CD4-positive, alpha-beta T cell treated with Interleukin-4 for 1 hour (primary cell): Measurements from ENCODE around the gene CUBN.

Experiments used
- DNase-seq, 2 donors: peaks; one replicate each; pipeline ENCODE4 v3.0.0-alpha.2; 2020 to 2022

The CUBN gene

DNA sequence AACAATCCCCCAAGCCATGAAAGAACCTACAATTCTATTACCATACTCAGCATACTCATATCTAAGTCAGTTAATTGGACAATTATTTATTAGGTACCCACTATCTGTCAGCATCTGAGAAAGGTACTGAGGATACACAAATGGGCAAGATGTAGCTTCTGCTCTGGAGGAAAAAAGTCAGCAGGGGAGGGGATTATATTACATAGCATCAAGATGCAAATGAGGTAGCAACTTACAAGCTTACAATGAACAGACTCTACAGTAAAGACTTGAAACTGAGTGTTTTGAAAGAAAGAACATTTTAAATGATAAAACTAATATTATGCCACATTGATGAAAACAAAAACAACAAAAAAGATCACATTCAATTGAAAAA is 10.8 kb upstream of the CUBN start:
- no peak for DNase-seq

DNA sequence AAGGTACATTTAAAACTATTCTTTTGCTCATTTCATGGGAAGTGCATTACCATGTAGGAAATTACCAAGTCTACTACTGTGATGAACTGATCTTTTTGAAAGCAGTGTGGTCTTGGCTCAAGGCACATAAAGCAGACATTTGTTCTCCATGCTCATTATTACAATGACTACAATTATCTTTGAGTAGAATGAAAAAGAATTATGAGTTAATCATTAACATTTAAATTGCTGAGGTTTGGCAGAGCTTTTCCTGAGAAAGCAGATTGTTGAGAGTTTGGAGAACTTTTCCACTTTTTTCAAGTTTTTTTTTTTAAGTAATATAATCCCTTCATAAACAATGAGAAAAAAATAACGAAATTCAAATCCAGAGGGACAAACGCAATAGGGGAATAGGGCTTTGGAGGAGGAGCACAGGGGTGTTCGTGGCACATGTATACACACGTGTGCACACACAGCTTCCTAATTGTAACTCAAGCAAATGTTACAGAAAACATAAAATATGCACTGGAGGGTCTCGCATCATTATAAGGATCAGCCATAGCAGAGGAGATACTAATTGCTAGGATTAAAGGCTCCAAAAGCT is 8.9 kb upstream of the CUBN start:
- DNase-seq = no peak

- DNase-seq = no peak
These were observed 5.2 kb upstream of the CUBN start for GRCh38 chr10:17134737-17135260.

DNA sequence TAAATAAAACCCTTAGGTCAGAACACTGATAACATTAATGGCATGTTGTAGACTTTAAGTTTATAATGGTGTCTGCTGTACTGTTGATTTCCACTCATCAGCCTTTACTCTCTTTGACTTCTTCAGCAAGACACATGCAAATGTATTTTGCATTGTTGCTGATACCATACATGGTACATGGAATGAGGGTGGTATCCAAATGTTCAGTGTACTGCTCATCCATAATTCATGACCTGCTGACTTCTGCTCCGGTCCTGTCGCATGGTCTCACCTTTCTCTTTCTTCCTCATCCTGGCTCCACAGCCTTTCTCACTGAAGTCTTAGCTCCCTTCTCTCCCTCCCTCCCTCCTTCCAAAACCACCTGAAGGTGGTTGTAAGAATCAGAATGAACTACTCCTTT is 4.7 kb upstream of the CUBN start:
- DNase-seq = no peak

DNA sequence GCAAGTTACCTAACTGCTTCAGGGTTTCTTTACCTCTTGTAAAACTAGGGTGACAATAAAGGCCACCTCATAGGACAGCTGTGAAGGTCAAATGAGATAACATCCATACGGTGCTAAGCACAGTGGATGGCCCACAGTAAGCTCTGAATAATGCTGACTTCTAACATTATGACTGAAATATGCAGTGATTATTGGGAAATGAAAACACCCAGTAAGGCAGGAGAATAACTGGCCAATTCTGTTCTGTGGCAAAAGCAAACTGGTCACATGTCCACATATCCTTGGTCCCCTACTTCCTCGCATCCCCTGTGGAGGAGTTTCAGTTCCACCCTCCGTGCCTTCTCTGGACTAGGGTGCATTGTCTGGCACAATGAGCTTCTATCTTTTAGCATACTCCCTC is 1.4 kb downstream of the CUBN start:
- no peak for DNase-seq

DNA sequence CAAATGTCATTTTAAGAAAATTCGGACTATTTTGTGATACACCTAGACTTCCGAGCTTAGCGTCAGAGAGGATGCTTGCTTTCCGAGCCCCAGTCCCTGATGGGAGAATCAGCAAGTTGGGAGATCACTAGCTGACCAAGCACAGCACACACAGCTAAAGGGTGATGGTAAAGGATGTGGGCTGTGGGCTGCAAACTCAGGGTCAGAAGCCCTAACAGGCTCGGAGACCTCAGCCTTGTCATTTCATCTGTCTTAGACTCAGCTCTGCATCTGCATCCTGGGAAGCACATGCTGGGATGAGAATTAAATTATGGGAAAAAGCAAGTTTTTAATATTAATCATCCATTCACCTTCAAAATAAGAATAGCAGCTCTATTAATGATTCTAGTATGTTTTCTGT is 3.3 kb downstream of the CUBN start:
- no peak for DNase-seq

DNA sequence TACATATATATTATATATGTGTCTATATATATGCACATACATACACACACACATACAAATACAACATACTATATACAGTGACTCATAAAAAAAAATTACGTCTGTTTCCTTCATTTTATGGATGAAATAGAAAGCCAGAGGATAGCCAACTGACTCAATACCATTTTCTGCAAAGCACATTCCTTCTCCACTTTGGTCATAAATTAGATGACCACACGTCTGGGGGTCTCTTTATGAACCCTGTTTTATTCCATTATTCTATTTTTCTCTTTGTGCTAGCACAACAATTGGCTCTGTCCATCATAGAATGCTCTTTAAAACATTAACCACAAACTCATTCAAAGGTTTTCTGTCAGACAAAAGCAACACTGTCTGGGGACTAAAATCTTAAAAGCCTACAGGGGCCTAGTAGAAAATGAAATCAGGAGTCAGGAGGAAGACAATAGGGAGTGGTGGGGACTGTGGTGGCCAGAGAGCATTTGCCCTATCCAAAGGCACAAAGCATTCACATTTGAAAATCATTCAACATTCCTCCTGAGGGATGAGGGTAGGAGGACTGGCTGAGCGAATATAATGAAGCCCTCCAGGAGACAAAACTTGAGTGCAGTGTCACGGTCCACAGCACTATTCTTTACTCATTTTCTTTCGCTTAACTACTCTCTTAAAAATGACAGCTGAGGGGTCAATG is 4.3 kb downstream of the CUBN start:
- DNase-seq = no peak

- no peak for DNase-seq
These were observed 5.7 kb downstream of the CUBN start for GRCh38 chr10:17123961-17124360.

DNA sequence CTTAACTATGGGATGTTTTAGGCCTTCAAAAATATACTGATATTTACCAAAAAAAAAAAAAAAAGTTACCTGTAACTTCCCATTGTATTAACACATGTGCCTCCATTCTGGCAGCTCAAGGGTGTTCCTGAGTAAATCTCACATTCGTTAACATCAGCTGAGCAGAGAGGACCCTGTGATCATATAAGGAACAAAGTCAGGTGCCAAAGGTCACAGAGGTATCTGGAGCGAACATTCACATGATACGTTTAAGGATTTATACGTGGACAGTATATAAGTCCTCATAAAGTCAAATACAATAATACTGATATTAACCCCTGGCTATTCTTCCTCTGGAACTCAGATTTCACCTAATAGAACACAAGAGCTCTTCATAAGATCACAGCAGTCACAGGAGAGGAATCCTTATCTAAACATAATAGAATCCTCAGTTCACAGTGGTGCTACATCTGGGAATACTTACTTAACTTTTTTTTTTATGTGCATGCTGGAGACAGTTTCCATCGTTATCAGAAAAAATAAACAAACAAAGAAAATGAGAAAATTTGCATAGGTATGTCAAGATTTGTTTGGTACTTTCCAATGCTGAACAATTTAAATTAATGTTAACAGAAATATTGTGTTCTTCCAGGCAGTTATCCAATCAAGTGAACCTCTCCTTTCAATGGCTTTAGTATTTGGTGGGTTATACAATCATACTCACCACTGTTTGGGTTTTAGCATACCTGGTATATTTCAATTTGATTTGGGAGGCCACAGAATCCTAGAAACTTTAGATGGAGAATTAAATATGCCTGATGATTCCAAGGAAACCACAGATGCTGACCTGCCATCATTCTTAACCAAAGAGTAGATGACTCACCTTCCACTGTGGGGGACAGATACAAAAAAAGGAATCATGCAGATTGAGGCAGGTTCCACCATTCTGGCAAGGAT is 6.6 kb downstream of the CUBN start:
- no peak for DNase-seq

GRCh38 chr10:17122052-17122451 is 7.6 kb downstream of the CUBN start:
- no peak for DNase-seq

GRCh38 chr10:17120694-17121093 is 8.9 kb downstream of the CUBN start:
- no peak for DNase-seq

- no peak for DNase-seq
These were observed 9.8 kb downstream of the CUBN start for GRCh38 chr10:17119845-17120244.

DNA sequence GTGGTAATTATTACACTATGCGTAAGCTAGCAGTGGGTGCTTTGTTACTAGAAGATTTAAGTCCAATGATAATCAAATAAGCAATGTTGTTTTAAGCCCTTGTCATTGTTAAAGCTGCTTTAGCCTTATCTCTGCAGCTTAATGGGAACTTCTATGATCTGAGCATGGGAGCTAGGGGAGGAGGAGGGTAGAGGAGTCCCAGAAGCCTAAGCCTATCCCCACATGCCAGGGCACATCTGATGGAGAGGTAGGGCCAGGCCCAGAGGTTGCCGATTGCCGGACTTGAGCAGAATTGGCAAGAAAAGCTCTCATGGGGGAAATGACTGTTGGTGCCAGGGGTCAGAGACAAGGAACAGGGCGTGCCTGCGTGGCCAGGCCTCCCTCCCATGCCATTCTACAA is 13.4 kb downstream of the CUBN start:
- no peak for DNase-seq

DNA sequence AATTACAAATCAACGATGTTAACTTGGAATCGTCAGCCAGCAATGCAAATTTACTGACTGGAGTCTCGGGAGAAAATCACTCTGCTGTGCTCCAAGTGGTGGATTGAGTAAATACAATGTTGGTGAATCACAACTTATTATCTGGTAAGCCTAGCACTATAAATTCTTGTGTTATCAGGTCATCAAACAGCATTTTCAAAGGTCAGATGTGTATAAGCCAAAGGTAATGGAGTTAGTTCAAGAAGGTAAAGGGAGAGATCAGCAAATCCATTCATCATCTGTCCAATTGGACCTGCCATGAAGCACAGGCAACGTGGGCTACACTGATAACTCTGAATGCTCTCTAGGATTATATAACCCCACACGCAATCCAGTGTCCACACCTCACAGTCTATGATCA is 13.9 kb downstream of the CUBN start:
- no peak for DNase-seq

DNA sequence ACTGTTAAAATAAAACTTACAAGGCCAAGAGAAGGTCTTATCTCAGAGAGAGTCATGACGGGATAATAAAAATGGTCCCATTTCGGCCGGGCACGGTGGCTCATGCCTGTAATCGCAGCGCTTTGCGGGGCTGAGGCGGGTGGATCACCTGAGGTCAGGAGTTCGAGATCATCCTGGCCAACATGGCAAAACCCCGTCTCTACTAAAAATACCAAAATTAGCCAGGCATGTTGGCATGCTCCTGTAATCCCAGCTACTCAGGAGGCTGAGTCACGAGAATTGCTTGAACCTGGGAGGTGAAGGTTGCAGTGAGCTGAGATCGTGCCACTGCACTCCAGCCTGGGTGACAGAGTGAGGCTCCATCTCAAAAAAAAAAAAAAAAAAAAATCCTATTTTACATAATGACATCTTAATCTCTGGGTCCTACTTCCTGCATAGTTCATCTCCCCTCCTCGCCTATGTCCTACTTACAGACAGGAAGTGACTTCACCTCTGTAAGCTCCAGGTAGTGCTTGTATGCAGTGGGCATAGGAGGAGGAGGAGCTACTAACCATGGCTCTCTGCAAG is 14.7 kb downstream of the CUBN start:
- DNase-seq = peak in 1 of 2 donors; percentile 3

DNA sequence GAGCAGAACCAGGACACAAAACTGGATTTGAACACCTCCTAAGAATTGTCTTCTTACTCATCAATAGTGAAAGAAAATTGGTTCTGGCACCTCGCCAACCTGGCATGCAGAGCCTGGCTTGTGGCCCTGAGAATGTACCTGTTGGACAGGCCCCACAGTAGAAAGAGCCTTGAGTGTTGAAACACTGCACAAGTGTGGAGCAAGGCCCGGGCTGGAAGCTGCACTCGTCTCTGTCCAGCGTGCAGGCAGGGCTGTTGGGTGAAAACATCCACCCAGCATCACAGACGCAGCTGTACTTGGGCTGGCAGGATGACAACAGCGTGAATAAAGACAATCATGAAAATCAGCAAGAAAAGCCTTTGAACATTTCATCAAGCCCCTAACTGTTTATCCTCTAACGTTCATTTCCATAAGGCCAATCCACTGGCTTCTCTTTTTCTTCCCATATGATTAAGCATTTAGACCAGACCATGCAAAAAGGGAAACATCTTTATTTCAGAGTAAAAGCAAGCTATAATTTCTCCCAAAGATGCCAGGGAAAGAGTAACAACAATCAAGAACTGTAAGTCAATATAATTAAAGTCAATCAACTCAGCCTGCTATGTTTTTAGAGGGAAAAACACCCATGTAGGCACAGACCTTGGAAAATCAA is 15.6 kb downstream of the CUBN start:
- DNase-seq = no peak

- DNase-seq = no peak
These were observed 16.3 kb downstream of the CUBN start for GRCh38 chr10:17113346-17113745.

GRCh38 chr10:17112566-17112965 is 17.0 kb downstream of the CUBN start:
- DNase-seq = no peak

DNA sequence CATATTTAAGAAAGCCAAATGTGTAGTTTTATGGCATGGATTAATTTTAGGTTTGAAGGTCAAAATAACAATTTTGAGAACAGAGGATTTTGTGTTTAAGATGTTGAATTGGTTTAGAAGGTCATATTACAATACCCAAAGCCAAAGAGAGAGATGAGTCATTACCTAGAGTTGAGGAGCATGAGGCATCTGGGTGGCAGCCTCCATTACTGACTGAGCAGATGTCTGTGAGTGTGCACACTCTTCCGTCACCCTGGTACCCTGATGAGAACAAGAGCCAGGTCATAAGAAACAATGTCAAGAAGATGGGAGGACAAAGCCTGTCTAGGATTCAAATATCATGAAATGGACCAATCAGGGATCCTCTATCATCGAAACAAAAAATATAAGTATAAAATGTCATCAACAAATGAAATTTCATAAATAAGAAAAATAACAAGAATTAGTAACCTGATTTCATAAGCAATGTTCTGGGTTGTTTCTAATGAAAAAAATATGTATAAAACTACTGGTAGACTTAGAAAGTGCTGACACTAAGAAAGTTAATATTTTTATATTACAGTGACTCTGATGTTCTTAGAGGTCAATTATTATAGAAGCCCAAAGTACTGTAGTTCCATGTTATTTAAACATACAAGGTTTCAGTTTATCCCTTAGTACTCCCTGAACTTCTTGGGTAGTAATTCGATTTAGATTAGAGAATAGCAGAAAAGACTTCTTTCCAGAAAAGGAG is 20.0 kb downstream of the CUBN start:
- DNase-seq = no peak

DNA sequence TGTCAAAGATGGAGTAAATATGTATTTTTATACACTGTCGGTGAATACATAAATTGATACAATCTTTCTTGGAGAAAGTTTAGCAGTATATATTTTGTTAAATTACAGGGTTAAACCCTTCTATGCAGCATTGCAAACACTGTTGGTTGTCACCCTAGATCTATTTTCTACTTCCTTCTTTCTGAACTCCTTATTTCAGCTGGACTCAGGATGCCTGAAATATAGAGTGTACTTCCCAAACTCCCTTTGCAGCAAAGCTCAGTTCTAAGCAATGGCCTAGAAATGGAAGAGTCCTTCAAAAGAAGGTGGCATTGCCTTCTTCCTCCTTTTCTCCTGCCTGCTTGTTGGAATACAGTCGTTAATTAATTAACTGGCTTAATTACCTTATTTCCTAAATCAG is 20.6 kb downstream of the CUBN start:
- DNase-seq = no peak

DNA sequence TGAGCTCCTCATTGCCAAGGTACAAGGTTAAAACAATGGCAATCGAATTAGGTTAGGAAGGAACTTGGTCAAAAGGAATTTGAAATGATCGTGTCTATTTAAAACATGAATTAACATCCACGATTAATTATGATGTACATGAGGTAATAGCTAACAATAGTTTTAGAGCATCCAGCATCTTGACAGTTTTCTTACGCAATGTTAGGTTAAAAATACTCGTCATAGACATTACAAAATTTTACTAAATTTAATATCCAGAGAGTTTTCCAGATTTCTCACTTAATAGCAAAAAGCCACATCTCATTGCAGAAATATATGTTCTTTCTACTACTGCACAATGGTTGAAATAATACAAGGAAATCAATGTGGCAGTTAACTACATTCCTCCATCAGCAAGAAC is 22.6 kb downstream of the CUBN start:
- DNase-seq = no peak

DNA sequence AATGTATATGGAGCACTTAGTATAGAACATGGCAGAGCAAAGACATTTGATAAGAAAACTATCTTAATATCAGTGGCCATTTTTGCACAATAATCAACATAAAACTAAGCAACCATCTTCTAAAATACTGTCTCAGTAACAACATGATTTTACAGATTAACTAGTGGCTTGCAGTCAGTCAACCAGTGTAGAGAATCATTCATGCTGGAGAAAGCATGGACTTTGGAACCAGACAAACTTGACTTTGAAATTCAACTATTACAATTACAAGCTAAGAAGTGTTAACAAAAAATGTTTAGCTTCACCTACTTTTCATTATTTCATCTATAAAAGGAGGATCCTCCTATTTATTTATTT is 27.7 kb downstream of the CUBN start:
- no peak for DNase-seq
